Measurements from ENCODE around the gene TSPAN17. TPM values are rescaled to one million over a fixed set of nuclear protein-coding genes. Genes with fewer than 3 reads are reported as not detected.
"Not testable (repeated sequence)": the region's sequence is repeated elsewhere in the genome, so short reads cannot be mapped to it uniquely, and the experiment has no call there.

Gene TSPAN17, protein sequence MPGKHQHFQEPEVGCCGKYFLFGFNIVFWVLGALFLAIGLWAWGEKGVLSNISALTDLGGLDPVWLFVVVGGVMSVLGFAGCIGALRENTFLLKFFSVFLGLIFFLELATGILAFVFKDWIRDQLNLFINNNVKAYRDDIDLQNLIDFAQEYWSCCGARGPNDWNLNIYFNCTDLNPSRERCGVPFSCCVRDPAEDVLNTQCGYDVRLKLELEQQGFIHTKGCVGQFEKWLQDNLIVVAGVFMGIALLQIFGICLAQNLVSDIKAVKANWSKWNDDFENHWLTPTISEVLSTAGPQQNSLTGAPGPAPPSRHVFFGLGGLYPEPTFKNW
- 29.7 TPM for total RNA-seq
- long read RNA-seq, transcript TSPAN17-209 (9 exons, 2,361 nt), result minor isoform, 5 of 39 reads
- long read RNA-seq, transcript TSPAN17-207 (9 exons, 2,457 nt), result major isoform, 14 of 39 reads
- long read RNA-seq, partial matches to known transcripts, result 7 of 39 reads
- long read RNA-seq, other reads (novel, unspliced or antisense), result 12 of 39 reads

DNA sequence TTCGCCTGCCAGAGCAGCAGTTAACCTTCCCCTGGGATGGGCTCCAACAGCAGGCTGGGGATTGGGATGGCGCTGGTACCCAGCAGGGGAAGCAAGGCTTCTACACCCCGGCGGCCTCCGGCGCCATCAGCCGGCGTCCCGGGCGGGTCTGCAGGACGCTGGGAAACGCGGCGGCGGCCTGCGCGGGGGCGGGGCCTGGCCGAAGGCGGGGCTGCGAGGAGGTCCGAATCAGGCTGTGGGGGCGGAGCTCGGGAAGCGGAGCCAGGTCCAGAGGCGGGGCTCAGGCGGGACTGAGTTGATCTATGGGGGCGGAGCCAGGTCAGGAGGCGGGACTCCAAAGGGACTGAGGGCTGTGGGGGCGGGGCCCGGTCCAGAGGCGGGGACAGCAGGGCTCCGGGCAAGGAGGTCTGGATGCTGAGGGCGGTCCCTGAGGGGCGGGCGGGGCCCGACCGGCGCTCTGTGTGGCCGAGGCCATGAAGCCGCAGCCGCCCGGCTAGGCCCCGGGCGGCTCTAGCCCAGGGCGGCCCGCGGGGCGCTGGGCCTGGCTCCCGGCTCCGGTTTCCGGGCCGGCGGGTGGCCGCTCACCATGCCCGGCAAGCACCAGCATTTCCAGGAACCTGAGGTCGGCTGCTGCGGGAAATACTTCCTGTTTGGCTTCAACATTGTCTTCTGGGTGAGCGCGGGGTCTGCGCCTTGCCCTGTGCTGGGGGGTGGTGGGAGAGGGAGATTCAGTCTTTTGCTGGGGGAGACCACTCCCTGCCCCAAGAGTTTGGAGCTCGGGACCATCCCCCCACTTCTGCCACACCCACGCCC, at the start of gene TSPAN17:
Gene TSPAN17, plus strand, starts transcription at position 455 of the 813 bp plus-strand sequence. Its CDS starts 132 bp downstream, at position 587.
- peak; percentile 100 for DNase-seq (ENCODE audit: low spot score)

DNA sequence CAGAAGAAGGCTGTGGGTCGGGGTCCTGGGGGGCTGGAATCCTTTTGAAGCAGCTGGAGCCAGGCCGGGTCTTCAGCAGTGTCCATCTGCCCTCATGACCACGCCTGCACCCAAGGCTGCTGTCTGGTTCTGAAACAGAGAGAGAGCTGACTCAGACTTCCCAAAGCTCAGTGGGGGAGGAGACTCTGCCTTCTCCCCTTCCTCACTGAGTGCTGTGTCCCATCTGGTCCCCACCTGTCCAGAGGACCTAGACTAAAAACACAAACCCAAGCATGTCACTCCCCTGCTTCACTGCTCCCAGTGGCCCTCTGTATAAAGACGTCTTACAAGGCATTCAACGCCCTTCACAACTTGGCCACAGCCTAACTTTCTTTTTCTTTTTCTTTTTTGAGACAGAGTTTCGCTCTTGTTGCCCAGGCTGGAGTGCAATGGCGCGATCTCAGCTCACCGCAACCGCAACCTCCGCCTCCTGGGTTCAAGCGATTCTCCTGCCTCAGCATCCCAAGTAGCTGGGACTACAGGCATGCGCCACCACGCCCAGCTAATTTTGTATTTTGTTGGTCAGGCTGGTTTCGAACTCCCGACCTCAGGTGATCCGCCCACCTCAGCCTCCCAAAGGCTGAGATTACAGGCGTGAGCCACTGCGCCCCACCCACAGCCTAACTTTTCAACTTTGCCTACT, 47.4 kb upstream of the TSPAN17 start:
- not testable (repeated sequence) for DNase-seq (ENCODE audit: low spot score)

DNA sequence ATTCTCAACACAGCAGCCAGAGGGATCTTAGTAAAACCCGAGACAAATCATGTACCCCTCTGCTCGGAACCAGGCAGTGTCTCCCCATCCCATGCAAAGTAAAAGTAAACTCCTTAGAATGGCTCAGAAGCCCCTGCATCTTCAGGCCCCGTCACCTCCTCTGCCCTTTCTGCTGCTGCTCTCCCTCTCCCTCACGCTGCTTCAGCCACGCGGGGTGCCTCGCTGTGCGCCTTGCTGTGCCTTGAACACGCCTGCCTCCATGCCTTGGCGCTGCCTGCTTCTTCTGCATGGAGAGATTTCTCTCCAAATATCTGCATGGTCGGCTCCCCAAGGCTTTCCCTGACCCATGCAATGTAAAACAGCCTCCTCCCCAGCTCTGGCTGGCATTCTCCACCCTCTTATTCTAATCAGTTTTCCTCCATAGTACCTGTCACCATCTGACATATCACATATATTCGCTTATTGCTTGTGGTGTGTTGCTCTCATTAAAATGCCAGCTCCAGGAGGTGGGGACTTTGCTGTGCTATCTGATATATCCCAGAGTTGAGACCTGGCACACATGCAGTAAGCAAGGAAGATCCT, 45.3 kb upstream of the TSPAN17 start:
- DNase-seq (ENCODE audit: low spot score), result no peak

DNA sequence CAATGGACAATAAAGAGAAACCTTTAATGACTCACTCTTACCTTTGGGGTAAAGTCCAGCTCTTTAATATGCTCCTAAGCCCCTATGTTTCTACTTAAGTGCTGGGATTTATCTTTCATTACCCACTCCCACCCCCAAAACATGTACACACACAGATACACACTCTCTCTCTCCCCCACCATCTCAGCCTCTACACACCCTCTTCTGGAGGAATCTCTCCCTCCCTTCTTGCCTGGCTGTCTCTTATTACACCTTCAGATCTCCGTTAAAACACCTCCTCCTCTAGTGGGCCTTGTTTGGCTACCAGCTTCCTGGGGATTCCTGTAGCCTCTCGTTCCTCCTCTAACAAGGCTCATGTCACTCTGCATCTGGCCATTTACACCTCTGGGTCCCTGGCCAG, 44.2 kb upstream of the TSPAN17 start:
- no peak for DNase-seq (ENCODE audit: low spot score)

DNA sequence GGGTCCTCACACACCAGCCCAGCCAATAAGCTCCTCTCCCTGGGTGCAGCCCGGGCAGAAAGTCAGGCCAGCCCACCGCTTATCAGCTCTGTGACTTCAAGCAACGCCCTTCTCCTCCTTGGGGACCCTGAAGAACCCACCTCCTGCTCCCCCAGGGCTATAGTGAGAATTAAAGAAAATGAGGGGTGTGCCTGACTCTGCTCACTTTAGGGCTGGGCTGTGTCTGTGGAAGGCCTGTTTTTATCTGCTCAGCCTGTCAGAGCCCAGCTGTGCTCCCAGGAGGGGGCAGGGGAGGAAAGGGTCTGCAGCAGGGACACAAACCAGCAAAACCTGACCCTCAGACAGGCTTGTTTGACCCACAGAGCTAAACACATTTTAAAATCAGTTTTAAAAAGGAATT, 41.3 kb upstream of the TSPAN17 start:
- DNase-seq (ENCODE audit: low spot score), result no peak

DNA sequence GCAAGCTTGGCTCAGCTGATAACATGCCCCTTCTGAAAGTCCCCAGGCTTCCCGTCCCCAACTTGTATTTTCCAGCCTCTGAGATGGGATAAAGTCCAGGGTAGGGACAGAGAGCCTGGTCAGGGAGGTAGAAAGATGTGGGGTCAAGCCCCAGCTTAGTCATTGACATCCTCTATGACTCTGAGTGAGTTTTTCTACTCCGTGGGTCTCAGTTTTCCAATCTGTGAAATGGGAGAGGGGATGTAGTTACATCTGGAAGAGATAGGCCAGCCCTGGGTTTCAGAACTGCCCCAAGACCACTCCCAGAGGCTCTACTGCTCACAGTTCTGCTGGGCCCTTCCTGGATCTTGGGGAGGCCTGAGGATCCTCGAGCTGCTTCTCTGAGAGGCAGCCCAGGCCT, 40.4 kb upstream of the TSPAN17 start:
- DNase-seq (ENCODE audit: low spot score), result no peak

DNA sequence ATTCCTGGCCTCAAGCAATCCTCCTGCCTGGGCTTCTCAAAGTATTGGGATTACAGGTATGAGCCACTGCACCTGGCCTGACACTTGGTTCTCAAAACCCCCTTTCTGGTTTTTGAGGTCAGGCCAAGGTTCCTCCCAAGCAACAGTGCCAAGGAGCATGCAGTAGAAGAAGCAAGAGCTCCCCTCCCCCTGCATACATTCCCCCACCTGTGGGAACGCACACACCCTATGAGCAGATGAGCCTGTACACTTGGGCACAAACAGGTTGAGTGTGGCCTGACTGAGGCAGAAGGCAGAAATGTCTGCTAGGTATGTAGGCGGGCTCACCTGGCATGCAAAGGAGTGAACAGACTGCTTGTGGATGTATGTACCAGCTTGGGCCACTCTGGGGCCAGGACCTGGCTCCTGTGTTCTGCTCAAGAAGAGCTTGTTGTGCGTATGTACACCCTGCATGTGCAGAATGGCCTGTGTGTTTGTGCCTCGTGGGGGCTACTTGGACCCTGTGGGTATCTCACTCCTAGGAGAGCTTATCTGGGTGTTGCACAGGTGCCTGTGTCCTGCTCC, 39.1 kb upstream of the TSPAN17 start:
- DNase-seq (ENCODE audit: low spot score), result no peak

DNA sequence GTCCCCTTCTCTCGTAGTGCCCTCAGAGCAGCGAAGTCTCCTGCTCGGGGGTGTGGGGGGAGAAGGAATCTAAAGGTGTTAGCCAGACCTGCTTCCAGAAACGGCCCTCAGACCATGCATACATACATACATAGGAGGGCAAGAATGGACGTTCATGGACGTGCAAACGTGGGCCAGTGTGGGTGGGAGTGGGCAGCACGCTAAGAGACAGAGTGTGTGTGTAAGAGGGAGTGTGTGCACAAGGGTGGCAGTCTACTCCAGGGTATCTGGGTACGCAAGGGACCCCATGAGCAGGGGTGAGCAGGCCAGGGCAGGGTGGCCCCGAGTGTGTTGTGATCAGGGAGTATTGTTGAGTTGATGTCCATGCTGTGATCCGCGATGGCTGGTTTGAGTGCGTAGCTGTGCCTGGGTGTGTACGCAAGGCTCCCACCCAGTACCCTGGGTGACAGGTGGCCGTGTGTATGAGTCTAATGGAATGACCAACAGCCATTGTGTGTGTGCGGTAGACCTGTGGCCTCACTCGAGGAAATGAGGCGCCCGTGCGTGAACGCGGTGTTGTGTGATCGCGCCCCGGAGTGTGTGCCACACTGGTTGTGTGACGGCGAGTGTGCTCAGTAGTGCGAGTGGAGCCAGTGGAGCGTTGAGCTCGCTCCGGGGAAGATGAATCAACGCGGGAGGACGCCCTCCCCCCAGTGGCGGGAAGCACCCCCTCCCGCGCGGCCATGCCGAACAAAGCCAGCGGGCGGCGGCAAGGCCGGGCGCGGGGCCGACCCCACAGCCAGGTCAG, 38.2 kb upstream of the TSPAN17 start:
- no peak for DNase-seq (ENCODE audit: low spot score)

DNA sequence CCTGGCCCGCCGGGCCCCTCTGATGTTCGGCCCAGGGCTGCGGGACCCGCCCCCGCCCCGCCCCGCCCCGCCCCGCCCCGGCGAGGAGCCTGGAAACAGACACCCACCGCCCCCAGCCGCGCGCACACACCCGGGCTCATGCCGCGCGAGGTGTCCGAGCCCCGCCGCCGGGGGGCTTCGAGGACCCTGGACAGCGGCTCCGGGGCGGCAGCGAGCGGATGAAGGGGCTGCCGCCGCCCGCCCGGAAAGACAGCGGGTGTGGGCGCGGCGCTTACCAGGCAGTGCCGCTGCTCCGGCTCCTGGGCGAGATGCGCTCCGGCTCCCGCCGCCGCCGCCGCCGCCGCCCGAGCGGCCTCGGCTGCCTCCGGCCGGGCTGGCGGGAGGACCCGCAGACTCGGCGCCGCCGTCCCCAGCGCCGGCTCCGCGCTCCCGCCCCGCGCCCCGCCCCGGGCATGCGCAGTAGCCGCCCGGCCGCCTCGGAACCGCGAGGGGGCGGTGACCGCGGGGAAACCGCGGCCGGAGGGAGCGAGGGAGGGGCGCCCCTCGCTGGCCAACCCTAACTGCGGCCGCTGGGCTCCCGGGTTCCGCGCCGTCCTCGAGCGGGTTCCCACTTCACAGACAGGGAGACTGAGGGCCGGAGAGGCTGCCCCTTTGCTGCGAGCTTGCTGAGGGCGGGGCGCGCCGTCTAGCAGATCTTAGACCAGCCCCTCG, 37.4 kb upstream of the TSPAN17 start, which contains the start of gene GPRIN1:
Gene GPRIN1, minus strand, starts transcription at position 433 of the 711 bp plus-strand sequence. CDS start 10,322 bp downstream, outside the sequence.
- DNase-seq (ENCODE audit: low spot score), result no peak

DNA sequence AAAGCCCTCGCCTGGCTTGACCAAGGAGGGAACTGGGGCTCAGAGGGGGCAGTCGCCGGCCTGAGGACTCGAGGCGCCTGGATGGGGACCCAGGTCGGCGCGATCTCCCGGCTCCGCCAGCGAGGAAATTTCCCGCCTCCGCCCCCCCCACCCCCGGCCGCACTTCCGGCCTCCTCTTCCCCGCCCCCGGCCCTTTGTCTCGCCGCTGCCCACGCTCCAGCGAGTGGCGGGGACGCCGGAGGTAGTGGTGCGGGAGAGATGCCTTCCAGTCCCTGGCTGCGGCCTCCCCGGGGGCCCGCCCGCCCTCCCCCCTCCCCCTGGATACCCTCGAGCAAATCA, 36.9 kb upstream of the TSPAN17 start:
- no peak for DNase-seq (ENCODE audit: low spot score)

DNA sequence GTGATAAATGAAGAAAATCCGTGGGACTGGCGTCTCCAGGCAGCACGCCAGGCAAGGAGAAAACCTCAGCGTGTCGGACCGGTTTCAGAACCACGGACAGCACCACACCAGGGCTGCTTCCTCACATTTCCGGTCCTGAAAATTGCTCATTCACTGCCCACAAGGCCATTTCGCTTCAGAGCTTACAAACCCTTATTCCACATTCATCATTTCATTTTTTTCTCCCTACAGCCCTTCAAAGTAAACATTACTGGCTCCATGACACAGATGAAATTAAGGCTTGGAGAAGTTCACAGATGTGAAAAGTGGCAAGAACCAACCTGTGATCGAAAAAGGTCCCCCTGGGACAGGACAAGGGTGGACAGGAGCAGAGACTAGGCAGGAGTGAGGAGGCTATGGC, 35.8 kb upstream of the TSPAN17 start:
- DNase-seq (ENCODE audit: low spot score), result no peak

DNA sequence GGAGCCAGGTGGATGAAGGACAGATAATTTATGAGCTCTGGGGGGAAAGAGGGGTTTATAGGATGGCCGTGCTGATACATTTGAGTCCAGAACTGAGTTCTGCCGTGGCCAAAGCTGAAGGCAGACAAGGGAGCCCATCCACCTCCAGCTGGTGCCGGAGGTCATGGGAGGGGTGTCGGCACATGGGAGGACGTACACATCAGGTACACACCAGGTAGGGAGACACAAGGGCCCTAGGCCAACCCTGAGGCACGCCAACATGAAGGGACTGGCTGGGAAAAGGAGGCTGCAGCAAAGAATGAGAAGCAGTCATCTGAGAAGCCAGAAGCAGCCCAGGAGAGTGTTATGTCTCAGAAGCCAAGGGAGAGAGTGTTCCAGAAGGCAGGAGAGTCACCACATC, 35.3 kb upstream of the TSPAN17 start:
- no peak for DNase-seq (ENCODE audit: low spot score)

DNA sequence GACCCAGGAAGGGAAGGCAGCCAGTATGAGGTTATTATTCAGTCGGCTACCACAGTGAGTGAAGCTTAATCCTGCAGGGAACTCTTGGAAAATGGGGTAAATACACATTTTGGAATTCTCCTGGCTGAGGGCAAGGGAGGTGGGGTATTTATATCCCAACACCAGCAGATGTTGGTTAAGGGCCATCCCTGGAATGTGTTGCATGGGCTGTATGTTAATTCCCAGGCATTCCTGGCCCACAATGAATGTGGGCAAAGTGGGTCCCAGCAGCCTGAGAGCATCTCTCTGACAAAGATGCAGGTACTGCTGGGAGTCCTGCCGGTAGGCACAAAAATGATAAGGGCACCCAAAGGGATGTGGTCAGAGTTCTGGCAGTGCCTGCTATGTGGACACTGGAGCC, 34.4 kb upstream of the TSPAN17 start:
- DNase-seq (ENCODE audit: low spot score), result no peak

DNA sequence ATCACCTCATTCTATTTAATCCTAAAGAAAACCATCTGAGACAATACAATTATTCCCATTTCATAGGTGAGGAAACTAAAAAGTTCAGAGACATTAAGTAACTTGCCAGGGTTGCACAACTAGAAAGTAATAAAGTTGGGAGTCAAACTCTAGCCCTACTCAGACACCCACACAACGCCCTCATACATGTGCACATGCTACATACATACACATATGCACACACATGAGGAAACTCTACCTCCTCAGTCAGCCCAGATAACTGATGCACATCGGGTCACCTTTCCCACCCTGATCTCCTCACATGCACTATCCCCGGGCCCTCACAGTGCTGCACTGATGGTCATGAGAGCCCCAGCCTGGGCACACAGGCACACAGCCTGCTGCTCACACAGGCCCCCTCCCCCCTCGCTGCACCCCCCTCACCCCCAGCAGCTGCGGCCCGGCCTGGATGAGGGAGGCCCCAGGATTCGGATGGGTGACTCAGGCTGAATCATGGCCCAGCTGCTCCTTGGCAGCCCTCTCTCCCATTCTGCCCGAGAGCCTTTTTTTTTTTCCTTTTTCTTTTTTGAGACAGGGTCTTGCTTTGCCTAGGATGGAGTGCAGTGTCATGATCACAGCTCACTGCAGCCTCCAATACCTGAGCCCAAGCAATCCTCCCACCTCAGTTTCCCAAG, 32.3 kb upstream of the TSPAN17 start:
- no peak for DNase-seq (ENCODE audit: low spot score)

DNA sequence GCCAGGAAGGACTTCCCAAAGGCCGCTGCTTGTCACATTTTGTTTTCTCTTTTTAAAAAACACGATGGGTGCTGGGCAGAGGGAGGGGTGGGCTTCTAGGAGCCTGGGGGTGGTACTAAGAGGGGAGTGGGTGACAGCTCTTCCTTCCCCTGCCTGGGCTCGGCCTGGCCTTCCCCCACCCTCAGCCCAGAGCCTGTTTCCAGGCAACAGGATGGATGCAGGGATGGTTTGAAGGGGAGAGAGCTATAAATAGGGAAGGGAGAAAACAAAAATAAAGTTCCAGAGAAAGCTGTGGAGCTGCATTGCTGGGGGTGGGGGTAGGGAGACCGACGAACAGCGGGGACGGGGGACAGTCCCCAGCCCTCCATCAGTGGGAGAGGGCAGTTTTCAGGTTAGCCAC, 30.8 kb upstream of the TSPAN17 start:
- DNase-seq (ENCODE audit: low spot score), result no peak

DNA sequence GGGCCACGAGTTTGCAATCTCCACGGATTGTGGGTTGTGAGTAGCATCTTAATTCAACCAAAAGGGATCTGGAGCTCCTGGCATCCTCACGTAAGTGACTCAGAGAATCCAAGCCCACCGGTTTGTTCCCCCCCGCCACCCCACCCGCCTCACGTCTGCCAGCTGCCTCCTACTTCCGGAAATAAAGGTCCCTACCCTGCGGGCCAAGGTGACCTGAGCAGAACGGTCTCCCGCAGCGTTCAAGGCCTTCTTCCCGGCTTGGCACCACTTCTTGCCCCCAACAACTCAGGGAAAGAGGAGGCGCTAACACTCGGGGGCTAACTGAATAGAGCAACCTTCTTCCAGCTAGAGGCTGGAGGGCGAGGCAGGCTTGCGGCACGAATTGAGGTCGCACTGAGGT, 28.5 kb upstream of the TSPAN17 start:
- DNase-seq (ENCODE audit: low spot score), result no peak

DNA sequence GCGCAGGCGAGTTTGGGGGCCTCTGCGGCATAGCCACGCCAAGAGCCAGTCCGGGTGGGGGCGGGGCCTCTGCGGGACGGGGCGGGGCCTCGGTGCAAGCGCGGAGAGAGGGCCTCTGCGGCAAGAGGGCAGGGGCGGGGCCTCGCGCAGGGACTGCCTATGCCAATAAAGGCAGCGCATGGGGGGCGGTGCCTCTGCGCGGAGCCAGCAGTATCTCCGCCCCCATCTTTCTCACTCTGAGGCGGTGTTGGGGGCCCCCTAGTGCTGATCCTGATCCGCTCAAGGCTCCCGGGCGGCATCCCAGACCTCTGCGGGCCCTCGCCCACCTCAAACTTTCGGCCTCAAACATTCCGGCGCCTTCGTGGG, 28.1 kb upstream of the TSPAN17 start:
- no peak for DNase-seq (ENCODE audit: low spot score)

DNA sequence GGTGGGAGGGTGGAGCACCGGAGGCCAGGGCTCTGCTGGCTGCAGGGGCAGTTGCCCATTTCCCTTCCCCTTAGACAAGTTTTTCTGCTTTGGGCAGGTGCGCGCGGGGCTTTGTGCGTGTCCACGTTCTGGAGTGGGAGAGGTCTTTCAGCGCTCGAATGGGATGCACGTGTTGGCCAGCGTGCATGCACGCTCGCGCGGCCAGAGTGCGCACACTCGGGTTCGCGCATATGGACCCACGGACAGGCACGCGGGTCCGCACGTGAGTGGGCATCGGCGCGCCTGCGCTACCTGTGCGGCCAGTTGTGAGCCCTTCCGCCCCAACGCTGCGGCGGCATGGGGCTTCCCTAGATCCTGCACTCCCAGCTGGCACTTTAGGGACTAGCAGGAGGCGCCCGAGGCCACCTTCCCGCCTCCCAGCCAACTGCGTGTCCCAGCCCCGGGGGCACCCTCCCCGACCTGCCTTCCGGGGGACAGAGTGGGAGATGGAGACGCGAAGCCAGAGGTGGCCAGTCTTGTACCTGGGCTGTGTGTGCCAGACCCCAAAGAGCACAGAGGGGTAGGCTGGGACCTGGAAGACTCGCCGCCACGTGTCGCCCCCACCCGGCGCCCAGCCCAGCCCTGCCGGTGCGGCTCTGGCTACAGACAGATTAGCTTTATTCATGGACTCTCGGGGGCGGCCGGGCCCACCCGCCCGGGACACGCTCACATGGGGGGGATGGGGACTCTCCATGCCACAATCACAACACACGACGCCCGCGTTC, 27.5 kb upstream of the TSPAN17 start:
- DNase-seq (ENCODE audit: low spot score), result no peak
